Epithelial cell of proximal tubule (primary cell): ENCODE data around the gene MYO3A. TPM values are rescaled to one million over a fixed set of nuclear protein-coding genes. Genes with fewer than 3 reads are reported as not detected.

Source experiments
- DNase-seq: peaks from one replicate; pipeline ENCODE4 v3.0.0-alpha.2; 2011; ENCODE audit warnings: low read depth
- H3K4me3 ChIP-seq: 2 replicates; pipeline ENCODE4 v1.5.1; 2011; ENCODE audit warnings: low read depth, mild to moderate bottlenecking, low read length
- CTCF ChIP-seq: conservative IDR thresholded peaks from 2 replicates; pipeline ENCODE4 v1.5.1; 2012; ENCODE audit warnings: low read depth, mild to moderate bottlenecking, low read length
- total RNA-seq: library from RNA; depleted of rRNA; stranded (reverse); fragments of >200 nt; gene quantifications from 2 replicates; pipeline ENCODE4 v1.2.3, GENCODE V29; 2015

MYO3A gene
- total RNA-seq, 1 donor from 2014 or later: 5.0 TPM

DNA sequence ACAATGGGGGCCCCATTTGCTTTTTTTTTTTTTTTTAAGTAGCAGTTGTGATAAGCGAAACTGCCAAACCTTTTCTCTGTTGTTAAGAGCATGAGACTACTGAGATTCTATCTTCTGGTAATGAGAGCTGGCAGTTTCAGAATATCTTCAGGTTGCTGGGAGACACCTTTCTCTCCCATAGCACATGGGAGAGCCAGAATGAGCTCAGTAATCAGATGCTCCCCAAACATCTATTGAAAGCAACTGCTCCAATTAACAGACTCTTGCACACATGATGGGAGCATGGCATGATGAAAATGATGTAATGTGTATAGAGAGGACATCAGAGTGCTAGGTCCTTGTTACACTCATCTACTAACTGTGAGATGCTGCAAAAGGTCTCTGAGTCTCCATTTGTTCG is 18.8 kb downstream of the MYO3A start:
- no peak for DNase-seq
- H3K4me3 ChIP-seq: no peak overlapping the region
- TF ChIP-seq CTCF: no peak

GRCh38 chr10:25954851-25955250 is 20.8 kb downstream of the MYO3A start:
- H3K4me3 ChIP-seq: no peak overlapping the region
- no peak for DNase-seq
- TF ChIP-seq CTCF: no peak

GRCh38 chr10:25959540-25960232 is 25.7 kb downstream of the MYO3A start:
- TF ChIP-seq CTCF: no peak
- DNase-seq: no peak
- H3K4me3 ChIP-seq: no peak overlapping the region

DNA sequence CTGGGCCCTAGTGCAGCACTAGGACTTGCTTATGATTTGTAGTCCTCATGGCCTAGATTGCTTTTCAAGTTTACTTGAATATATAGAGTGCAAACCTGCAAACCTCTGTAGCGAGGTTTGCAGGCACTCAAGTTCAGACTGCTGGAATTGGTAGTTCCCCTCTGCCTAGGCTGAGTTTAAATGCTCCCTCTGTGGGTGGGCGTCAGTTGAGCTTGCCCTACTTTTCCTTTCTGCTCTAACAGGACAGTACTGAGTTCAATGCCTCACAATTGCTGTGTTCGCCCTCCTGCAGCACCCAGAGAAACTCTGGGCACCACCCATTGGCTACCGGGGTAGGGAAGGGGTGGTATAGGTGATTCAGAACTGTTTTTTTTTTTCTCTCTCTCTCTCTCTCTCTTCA is 31.6 kb downstream of the MYO3A start:
- H3K4me3 ChIP-seq: no peak overlapping the region
- no peak for TF ChIP-seq CTCF
- no peak for DNase-seq

DNA sequence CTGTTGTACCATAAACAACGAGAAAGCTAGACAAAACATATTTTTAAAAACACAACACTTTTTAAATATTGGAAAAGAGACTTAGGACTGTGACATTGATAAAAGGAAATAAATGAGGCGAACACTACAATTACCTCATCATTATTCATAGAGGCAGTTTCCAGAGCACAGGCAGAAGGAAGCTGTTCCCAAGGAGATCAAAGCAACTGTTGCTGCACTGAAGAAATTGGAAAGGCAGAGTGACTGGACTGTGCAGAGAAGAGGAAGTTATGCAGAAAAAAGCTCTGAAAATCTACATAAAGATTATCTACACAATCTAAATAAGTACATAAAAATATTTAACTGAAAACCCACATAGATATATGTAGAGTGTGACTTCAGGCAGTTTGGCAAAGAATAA is 32.8 kb downstream of the MYO3A start:
- TF ChIP-seq CTCF: no peak
- no peak overlapping the region for H3K4me3 ChIP-seq
- DNase-seq: no peak

DNA sequence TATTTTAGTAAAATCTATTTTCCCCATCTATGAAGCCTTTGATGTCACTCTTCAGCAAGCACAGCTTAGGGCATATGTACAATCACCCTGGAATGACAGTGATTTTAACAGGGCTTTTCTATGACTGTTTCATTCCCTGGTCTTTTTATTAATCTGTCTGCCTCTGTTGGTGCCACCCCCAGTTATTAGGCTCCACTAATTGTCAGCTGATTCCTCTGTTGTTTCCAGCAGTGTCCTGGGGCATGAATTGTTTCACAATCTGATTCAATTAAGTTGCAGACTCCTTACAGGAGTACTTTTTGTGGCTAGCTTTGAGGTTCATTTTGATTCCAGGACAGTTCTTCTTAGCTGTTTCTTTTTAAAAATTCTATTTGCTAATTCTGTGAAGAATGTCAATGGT is 38.6 kb downstream of the MYO3A start:
- H3K4me3 ChIP-seq: no peak overlapping the region
- no peak for TF ChIP-seq CTCF
- DNase-seq: no peak

- no peak for TF ChIP-seq CTCF
- H3K4me3 ChIP-seq: no peak overlapping the region
- no peak for DNase-seq
Observed at GRCh38 chr10:25974897-25975459, 40.9 kb downstream of the MYO3A start.
